AG09319 (cell line): ENCODE results near the gene CDH4.

ENCODE experiments used
- DNase-seq: peaks from one replicate; pipeline ENCODE4 v3.0.0-alpha.2; 2010; ENCODE audit warnings: low read depth; ENCODE audit errors: extremely low read depth
- TF ChIP-seq, protein P1 (sequence below): IDR thresholded peaks from 2 replicates; pipeline ENCODE4 v1.5.1; 2011; ENCODE audit warnings: low read depth, mild to moderate bottlenecking, inconsistent platforms, low read length, moderate library complexity

The CDH4 gene

DNA sequence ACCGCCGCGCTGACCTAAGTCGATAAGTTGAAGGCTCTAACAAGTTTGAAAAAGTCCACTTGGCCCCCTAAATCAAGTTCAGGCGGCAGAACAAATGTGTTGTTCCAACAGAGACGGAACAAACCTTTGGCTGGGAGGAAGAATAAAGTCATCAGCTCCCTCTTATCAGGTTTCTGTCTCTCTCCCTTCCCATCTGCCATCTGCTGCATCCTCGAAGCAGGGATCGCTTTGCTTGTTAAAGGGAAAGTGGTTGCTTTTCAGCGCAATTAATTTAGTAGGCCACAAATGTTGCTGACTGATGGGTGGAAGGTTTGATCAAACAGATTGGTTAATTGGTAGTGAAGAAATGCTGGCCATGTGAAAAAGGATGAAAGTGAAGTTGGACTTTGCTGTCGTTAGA, 64.3 kb downstream of the CDH4 start:
- DNase-seq = no peak
- TF ChIP-seq, protein P1, sequence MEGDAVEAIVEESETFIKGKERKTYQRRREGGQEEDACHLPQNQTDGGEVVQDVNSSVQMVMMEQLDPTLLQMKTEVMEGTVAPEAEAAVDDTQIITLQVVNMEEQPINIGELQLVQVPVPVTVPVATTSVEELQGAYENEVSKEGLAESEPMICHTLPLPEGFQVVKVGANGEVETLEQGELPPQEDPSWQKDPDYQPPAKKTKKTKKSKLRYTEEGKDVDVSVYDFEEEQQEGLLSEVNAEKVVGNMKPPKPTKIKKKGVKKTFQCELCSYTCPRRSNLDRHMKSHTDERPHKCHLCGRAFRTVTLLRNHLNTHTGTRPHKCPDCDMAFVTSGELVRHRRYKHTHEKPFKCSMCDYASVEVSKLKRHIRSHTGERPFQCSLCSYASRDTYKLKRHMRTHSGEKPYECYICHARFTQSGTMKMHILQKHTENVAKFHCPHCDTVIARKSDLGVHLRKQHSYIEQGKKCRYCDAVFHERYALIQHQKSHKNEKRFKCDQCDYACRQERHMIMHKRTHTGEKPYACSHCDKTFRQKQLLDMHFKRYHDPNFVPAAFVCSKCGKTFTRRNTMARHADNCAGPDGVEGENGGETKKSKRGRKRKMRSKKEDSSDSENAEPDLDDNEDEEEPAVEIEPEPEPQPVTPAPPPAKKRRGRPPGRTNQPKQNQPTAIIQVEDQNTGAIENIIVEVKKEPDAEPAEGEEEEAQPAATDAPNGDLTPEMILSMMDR = no peak

DNA sequence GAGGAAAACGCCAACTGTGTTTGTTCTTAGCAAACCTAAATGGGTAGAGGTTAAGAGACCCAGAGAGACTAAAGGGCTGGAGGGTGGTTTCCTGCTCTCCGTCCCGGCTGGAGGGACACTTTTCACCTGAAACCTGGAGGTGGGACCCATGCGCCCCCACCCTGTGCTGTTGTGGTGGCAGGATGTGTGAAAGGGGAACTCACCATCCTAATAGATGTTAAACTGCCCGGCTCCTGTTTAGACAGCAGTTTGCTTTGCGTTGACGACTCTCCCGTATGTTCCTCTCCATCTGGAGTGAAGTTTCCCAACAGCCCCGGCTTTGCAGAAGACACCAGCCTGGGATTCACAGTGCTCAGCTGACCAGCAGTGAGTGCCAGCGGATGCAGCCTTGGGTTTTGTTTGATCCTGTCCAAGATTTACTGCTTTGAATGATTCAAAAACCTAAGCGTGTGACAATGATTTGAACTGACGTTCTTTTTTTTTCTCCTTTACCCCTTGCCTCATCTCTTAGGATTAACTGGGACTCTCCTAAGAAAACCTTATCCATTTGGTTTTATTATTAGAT, 66.0 kb downstream of the CDH4 start:
- TF ChIP-seq, protein P1 = no peak
- no peak for DNase-seq

DNA sequence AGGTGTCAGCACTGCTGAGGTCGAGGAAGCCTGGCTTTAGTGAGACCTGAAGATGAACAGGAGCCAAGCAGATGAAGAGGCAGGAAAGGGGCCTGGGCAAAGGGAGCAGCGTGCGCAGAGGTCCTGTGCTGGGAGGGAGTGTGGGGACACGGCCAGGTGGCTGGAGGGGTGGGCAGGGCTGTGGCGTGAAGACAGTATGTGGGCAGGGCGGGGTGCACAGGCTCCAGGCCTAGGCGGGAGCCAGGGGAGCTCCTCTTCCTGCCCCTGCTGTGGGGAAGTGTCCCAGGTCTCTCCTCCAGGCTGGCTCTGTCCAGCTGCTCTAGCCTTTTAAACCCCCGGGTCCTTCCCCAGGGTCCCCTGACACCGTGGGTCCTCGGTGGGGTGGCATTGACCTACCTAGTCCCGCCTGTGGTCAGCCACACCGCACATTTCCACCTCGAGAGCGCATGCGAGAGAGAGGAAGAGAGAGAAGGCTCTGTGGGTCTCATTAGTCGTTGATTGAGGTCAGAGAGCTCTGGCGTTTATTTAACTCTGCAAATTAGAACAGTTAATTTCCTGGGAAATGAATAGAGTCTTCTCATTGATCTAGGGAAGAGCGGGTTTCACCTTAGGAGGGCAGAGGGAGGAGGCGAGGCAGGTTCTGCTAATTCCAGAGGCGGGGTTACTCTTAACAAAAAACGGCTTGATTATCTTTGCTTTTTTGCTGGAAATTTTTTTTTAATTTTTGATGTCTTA, 68.8 kb downstream of the CDH4 start:
- TF ChIP-seq, protein P1 = no peak
- DNase-seq = no peak

DNA sequence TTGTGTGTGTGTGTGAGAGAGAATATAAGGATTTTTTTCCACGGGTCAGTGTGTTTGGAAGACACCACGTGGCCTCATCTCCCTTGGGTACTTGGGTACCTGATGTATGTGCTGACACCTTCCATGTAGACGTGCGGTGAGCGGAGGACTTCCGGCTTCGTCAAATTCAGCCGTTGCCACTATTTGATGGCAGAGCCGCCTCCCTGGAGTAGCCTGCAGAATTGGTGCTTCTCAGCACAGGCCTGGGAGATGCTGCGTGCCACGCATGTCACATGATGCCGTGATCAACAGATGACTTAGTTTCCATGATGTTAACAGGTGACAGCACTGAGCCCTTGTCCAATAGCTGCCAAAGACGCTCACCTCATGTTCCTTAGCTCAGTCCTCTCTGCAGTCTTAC, 69.4 kb downstream of the CDH4 start:
- DNase-seq = no peak
- TF ChIP-seq, protein P1 = no peak

DNA sequence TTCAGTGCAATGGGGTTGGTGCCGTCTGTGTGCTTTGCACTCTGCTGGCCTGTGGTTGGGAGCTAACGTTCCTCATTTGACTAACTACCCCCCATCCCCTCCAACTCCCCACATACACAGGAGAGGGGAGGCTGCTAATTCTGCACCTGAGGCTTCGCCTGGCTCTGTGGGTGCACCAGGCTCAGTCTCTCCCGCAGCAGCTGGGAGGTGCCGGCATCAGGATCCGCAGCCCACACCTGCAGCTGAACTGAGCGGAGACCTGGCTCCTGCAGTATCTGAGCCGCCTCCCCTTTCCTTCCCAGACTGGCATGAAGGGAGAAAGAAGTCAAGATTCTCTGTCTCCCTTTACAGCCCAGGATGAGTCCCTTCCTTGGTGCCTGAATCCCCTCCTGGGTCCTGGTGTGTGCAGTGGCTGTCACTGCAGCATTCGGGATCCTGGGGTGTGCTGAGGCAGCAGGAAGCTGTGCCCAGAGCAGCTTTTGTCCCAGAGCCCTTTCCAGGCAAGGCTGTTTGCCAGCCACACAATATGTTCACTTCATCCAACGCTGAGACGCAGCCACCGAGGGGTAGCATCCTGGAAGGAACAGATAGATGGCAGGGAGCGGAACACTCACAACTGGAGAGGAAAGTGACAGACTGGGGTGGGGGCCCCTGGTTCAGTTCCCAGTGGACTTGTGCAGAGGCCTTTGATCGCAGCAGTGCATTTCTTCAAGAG, 70.2 kb downstream of the CDH4 start:
- TF ChIP-seq, protein P1 = no peak
- DNase-seq = no peak

DNA sequence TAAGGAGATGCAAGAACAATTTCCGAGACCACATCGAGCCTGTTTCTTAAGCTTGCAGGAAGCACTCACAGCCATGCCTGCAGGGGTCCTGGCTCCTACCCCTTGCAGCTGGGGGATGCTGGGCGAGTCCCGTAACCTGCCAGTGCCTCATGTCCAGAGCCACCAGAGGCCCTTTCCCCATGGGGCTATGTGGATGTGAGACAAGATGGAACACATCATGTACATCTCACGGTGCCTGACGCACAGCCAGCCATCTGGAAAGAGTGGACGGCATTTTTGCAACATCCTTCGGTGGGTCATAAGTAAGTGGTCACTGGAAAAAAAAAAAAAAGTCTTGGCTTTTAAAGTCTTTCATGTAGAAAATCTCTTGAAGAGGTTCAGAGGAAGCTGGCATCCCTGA, 72.8 kb downstream of the CDH4 start:
- DNase-seq = no peak
- TF ChIP-seq, protein P1 = no peak

- no peak for DNase-seq
- TF ChIP-seq, protein P1 = no peak
These were observed 73.7 kb downstream of the CDH4 start for GRCh38 chr20:61325718-61326117.
